Measurements from ENCODE around the gene RNF125.
A peak's percentile ranks its signal among the peaks of the same experiment; 100 is the strongest.
"Not testable (repeated sequence)": the region's sequence is repeated elsewhere in the genome, so short reads cannot be mapped to it uniquely, and the experiment has no call there.

Gene RNF125

DNA sequence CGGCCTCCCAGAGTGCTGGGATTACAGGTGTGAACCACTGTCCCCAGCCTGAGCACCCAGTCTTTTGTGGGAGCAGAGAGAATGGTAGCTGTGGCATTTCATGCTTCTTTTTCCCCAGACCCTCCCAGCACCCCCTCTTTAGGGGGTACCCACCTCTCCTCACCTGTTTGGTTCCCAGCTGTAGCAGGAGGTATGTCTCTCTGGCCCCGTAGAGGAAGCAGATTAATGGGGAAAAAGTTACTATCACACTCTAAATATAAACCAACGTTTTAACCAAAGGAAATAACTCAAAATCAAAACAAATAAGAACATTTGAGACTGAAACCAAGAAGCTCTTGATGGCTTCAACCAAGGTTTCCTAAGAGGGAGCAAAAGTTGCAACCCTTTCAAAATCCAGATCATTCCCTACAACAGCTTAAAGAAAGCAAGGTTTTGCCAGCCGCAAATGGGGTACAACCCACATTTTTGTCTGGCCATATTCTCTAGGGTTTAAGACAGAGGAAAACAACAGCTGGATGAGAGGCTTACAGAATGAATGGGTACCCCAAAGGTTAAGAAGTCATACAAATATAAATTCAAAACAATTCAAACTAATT, 8.0 kb downstream of the RNF125 start:
- no peak for DNase-seq

DNA sequence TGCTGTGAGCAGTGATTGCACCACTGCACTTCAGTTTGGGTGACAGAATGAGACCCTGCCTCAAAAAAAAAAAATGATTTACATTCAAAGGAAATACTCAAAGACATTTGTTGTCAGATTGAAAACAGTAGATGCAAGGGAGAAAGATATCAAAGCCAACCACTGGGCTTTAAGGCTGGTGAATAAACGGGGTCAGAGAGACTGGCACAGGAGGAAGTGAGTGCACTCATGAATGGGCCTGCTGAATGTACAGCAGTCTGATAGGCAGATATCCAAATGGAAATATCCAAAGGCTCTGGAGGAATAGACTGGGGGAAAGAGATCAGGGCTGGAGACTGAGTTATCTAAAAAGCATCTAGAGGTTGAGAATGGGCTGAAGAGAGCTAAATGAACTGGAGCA, 10.9 kb downstream of the RNF125 start:
- DNase-seq, result no peak

DNA sequence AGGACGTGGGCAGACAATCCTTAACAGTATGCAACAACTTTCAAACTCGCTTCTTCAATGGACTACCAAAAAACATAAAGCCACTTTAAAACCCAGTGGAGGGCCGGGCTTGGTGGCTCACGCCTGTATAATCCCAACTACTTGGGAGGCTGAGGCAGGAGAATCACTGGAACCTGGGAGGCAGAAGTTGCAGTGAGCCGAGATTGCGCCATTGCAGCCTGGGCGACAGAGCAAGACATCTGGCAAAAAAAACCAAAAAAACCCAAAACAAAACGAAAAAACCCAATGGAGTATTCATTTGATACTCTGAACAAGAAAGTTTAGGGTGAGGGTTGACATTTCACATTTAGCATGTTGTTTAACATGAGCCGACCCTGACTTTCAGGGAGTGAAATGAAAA, 14.0 kb downstream of the RNF125 start:
- DNase-seq, result no peak

- DNase-seq, result peak; percentile 41
Measured at GRCh38 chr18:32036506-32037180, 18.0 kb downstream of the RNF125 start.

DNA sequence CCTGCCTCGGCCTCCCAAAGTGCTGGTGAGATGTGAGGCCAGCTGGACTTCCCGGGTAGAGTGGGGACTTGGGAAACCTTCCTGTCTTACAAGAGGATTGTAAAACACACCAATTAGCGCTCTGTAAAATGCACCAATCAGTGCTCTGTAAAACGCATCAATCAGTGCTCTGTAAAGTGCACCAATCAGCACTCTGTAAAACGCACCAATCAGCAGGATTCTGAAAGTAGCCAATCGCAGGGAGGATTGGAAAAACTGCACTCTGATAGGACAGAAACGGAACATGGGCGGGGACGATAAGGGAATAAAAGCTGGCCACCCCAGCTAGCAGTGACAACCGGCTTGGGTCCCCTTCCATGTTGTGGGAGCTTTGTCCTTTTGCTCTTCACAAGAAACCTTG, 19.0 kb downstream of the RNF125 start:
- no peak for DNase-seq

- DNase-seq, result peak; percentile 44
Measured at GRCh38 chr18:32040936-32041335, 22.3 kb downstream of the RNF125 start.

GRCh38 chr18:32042337-32042736, 23.7 kb downstream of the RNF125 start:
- no peak for DNase-seq

DNA sequence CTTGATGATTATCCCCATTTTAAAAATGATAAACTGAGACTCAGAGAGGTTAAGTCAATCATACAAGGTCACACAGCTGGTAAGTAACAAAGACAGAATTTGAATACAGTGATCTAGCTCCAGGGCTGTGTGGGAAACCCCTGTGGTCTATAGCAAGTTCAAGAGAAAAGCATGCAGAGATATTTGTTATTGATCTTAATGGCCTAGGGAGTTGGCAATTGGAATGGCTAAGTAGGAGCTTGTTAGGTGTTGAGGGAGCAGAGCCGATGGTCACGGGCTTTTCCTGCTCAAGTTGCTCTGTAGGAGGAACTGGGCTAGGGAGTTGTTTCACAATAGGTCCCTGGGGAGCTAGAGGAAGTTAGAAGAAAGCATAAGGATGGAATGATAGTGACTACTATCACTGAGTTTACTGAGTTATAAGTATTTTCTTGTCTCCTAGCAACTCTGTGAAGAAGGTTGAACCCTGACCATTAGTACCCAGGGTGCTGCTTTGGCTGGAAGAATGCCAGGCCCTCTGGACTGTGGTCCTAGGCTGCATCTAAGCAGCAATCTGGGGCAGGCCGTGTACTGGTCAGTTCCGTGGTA, 30.0 kb downstream of the RNF125 start:
- peak; percentile 14 for DNase-seq

DNA sequence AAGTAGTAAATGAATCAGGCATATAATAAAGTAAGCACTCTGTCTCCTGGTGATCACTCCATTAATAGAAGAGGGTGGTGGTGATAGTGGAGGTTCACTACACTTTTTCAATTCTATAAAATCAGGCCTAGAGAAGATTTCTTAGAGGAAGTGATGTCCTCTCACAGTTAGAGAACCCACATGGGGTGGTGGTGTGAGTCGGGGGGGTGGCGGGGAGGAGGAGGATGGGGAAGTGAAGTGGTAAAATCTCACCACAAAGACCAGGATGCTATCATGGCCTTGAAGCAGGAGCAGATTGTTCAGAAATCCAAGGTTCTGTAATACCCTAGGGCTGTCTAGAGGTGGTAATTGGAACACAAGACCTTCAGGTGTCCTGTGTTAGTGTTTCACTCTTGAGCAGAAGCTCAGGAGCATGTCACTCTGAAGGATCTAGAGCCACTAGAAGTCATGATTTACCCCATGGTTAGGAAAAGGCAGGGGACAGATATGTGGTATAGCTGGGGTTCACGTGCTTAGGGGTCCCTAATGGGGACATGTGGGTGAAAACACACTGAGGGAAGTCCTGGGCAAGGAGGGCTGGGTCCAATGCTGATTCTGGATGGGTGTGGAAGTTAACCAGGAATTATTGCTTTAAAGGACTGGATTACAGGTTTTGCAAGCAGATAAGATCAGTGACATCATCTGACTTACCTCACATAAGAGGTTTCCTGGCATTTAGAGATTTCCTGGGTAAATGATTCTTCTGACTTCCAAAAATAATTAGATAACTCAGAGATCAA, 31.0 kb downstream of the RNF125 start:
- peak; percentile 40 for DNase-seq

DNA sequence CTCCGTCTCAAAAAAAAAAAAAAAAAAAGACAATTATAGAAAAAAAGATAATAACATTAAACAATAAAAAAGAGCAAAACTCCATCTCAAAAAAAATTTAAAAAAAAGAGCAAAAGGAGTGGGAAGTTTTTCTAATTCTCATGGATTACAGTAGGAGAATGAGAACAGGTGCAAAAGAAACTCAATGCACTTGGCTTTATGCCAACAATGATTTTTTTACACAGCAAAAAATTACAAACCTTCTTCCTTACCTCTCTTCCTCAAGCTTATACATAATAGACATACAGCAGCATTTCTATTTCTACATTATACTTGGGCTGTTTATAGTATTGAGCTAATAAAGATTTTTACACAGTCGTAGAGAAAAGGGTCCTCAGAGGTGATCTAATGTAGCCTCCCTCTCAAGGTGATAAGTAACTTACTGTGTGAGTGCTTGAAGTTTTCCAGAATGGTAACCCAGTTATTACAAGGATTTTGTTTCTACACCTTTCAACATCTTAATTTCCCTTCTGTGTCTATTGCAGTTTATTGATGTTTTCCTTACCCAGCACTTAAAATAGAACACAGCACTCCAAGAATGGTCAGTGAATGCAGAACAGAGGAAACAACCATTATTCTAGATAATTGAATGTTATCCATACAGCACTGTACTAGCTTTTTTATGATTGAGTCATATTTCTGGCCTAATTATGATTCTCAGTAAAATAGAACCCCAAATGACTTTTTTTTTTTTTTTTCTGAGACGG, 38.2 kb downstream of the RNF125 start:
- DNase-seq, result no peak

DNA sequence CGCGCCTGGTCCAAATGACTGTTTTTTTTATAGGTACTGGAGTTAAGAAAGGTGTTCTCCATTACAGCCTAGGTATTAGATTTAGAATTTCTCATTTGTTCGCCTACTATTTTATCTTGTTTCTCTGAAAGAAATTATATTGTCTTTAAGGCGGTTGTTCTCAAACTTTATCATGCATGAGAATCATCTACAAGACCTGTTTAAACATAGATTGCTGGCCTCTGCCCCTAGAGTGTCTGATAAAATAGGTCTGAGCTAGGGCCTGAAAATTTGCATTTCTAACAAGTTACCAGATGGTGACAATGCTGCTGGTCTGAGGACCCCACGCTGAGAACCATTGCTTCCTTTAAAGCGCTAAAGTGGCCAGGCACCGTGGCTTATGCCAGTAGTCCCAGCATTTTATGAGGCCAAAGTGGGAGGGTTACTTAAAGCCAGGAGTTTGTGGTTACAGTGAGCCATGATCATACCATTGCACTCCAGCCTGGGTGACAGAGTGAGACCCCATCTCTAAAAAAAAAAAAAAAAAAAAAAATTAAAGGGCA, 39.1 kb downstream of the RNF125 start:
- DNase-seq, result no peak

DNA sequence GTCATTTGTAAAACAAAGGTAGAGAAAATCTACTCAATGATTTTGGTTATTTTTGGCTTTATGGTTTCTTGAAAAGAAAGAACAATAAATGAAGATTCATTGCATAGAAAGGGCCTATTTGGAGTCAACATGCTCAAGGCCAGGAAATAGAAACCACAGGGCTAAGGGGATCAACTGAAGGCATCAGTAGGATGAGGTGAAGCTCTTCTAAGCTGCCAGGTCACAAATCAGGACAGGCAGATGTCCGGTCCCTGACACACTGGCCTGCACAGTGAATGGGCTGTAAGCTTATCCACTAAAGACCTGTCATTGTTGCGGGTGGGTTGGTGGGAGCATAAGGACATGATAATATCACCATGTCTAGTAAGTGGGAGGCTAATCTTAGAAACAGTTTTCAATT, 41.4 kb downstream of the RNF125 start:
- no peak for DNase-seq

GRCh38 chr18:32067375-32068167, 48.9 kb downstream of the RNF125 start:
- DNase-seq, result no peak

- DNase-seq, result no peak
Measured at GRCh38 chr18:32072321-32072720, 53.7 kb downstream of the RNF125 start.

GRCh38 chr18:32074206-32074605, 55.6 kb downstream of the RNF125 start:
- DNase-seq, result no peak

DNA sequence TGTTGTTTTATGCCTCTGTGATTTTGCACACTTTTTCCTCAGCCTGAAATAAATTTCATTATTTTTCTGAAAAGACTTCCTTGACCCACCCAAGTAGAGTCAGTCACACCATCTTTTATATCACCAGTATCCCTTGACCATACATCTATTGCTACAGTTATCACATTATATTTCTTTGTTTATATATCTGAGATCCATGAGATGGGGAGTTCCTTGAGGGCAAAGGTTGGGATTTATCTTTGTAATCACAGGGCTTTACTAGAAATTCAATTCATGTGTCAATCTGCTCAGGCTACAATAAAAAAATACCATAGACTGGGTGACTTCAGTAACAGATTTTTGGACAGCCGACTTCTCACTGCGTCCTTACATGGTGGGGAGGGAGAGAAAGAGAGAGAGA, 60.2 kb downstream of the RNF125 start:
- DNase-seq, result no peak

DNA sequence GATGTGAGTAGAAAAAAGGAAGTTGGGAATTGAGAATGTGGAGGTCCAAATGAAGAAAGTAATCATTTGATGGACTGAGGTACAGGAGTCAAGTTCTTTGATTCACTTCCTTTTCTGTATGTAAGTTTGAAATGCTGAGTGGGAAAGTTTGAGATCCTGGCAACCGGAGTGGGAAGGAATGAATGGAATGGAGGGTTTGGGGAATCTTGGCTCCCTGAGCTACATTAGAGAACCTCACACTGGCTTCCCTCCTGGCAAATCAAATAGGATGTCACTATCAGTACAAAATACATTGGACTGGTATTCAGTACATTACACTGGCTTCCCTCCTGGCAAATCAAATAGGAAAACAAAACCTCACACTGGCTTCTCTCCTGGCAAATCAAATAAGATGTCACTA, 63.3 kb downstream of the RNF125 start:
- no peak for DNase-seq

DNA sequence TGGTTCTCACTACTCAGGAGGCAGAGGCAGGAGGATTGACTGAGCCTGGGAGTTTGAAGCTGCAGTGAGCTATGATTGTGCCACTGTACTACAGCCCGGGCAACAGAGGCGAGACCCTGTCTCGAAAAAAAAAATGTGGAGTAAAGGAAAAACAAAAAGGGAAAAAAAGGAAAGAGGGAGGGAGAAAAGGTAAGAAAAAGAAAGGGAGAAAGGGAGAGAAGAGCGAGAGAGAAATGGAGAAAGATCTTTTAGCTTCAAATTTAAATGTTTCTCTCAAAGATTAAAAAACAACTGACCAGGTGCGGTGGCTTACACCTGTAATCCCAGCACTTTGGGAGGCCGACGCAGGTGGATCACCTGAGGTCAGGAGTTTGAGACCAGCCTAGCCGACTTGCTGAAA, 65.2 kb downstream of the RNF125 start:
- DNase-seq, result no peak

GRCh38 chr18:32086881-32087280, 68.3 kb downstream of the RNF125 start:
- no peak for DNase-seq

- not testable (repeated sequence) for DNase-seq
Measured at GRCh38 chr18:32090831-32091230, 72.2 kb downstream of the RNF125 start.

GRCh38 chr18:32091325-32091723, 72.7 kb downstream of the RNF125 start:
- no peak for DNase-seq

All from stimulated activated CD4-positive, alpha-beta T cell treated with anti-CD3 and anti-CD28 coated beads, Interleukin-1b, Interleukin-23, amount 100 ng/mL, for 48 hours (primary cell).